ENCODE measurements around the gene AKTIP.

GRCh38 chr16:53484542-53484941 is 18.5 kb downstream of the AKTIP start:
- TF ChIP-seq, protein P1, sequence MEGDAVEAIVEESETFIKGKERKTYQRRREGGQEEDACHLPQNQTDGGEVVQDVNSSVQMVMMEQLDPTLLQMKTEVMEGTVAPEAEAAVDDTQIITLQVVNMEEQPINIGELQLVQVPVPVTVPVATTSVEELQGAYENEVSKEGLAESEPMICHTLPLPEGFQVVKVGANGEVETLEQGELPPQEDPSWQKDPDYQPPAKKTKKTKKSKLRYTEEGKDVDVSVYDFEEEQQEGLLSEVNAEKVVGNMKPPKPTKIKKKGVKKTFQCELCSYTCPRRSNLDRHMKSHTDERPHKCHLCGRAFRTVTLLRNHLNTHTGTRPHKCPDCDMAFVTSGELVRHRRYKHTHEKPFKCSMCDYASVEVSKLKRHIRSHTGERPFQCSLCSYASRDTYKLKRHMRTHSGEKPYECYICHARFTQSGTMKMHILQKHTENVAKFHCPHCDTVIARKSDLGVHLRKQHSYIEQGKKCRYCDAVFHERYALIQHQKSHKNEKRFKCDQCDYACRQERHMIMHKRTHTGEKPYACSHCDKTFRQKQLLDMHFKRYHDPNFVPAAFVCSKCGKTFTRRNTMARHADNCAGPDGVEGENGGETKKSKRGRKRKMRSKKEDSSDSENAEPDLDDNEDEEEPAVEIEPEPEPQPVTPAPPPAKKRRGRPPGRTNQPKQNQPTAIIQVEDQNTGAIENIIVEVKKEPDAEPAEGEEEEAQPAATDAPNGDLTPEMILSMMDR (conservative IDR thresholded peaks at IDR 0.05): no peak
- TF ChIP-seq ZFX (IDR thresholded peaks at IDR 0.05): no peak

Measured in C4-2B (cell line).